ENCODE results near the gene PPP6R2. TPM values are rescaled to one million over a fixed set of nuclear protein-coding genes. Genes with fewer than 3 reads are reported as not detected.

Gene PPP6R2
- total and polyA plus RNA-seq, 2 donors (not counting 3 experiments of a cell fraction or from before 2014, with no cell fraction given) = 38.6 to 54.6 TPM

- Histone ChIP-seq H3K4me1 (ENCODE audit: control insufficient read depth, extremely low read depth, insufficient read depth, low read length) (peaks cover 18% of the 10 kb centered on the region), H3K27me3 (ENCODE audit: control insufficient read depth in 2 of 2, insufficient read depth in 2 of 2, low read length in 2 of 2) (no peaks in the 10 kb centered on the region), H3K79me2 (ENCODE audit: control insufficient read depth, insufficient read depth, low read length) (peaks cover 93% of the 10 kb centered on the region), H3K36me3 (ENCODE audit: control insufficient read depth in 2 of 2, extremely low read depth in 1 of 2, insufficient read depth in 2 of 2, low read length in 2 of 2) (peaks cover 0 to 6% of the 10 kb centered on the region in 2 experiments), H2AFZ (ENCODE audit: low read depth, low read length) (no peak overlapping the region), H3K27ac (ENCODE audit: insufficient read depth, low read depth, low read length) (no peak overlapping the region), H3K9ac (replicated peaks; ENCODE audit: extremely low read depth, insufficient read depth, low read length) (no peak overlapping the region), H3K4me3 (replicated peaks in 1 of 3; ENCODE audit: insufficient read depth in 1 of 3, low read depth in 1 of 3, low read length in 3 of 3) (no peak overlapping the region), H3K4me2 (ENCODE audit: insufficient read depth, low read length) (no peak overlapping the region), H3K9me3 (replicated peaks; ENCODE audit: control insufficient read depth, insufficient read depth, low read length) (no peaks in the 10 kb centered on the region), H4K20me1 (replicated peaks; ENCODE audit: control insufficient read depth, extremely low read depth, insufficient read depth, low read length) (no peaks in the 10 kb centered on the region), H3K9me1 (replicated peaks; ENCODE audit: control insufficient read depth, extremely low read depth, insufficient read depth, low read length) (no peaks in the 10 kb centered on the region)
- DNase-seq (ENCODE audit: low read depth, low spot score) (no peak), FAIRE-seq (no peak)
- intact Hi-C loops (cut with micrococcal nuclease) (no loop called here), dilution Hi-C loops (cut with MboI; ENCODE audit: extremely low pct_ligation_motif_present, low sequenced_read_pairs) (no loop called here)
- BruUV-seq (replicated peaks) = no TSS peak
- TF ChIP-seq MAX (IDR thresholded peaks at IDR 0.05; ENCODE audit: insufficient read depth, insufficient read length) (no peak), POLR2A (IDR thresholded peaks at IDR 0.05; ENCODE audit: low read depth, low read length) (no peak), CTCF (IDR thresholded peaks at IDR 0.05; ENCODE audit: extremely low read depth in 1 of 2, insufficient read depth in 1 of 2, low read depth in 1 of 2, low read length in 2 of 2) (no peak), FOS (IDR thresholded peaks at IDR 0.05; ENCODE audit: borderline replicate concordance, insufficient read depth, low read length) (no peak), POLR2AphosphoS5 (IDR thresholded peaks at IDR 0.05; ENCODE audit: insufficient read depth, low read depth, low read length) (no peak)
- POLR2A ChIA-PET = no interaction called here
- CTCF ChIA-PET = no interaction called here
Observed at GRCh38 chr22:50300620-50301257, 42.4 kb upstream of the PPP6R2 start.

GRCh38 chr22:50301581-50301991 is 41.5 kb upstream of the PPP6R2 start:
- POLR2A ChIA-PET = no interaction called here
- no peak overlapping the region for H3K9ac ChIP-seq (replicated peaks; ENCODE audit: extremely low read depth, insufficient read depth, low read length)
- intact Hi-C loops (cut with micrococcal nuclease) = no loop called here
- peaks cover 95% of the 10 kb centered on the region for H3K79me2 ChIP-seq (ENCODE audit: control insufficient read depth, insufficient read depth, low read length)
- no peaks in the 10 kb centered on the region for H3K9me1 ChIP-seq (replicated peaks; ENCODE audit: control insufficient read depth, extremely low read depth, insufficient read depth, low read length)
- no peak for TF ChIP-seq MAX (IDR thresholded peaks at IDR 0.05; ENCODE audit: insufficient read depth, insufficient read length)
- CTCF ChIA-PET = no interaction called here
- dilution Hi-C loops (cut with MboI; ENCODE audit: extremely low pct_ligation_motif_present, low sequenced_read_pairs) = no loop called here
- no TSS peak for BruUV-seq (replicated peaks)
- no peaks in the 10 kb centered on the region for H4K20me1 ChIP-seq (replicated peaks; ENCODE audit: control insufficient read depth, extremely low read depth, insufficient read depth, low read length)
- H3K4me3 ChIP-seq (replicated peaks in 1 of 3; ENCODE audit: insufficient read depth in 1 of 3, low read depth in 1 of 3, low read length in 3 of 3) = no peak overlapping the region
- no peak overlapping the region for H2AFZ ChIP-seq (ENCODE audit: low read depth, low read length)
- peaks cover 22% of the 10 kb centered on the region for H3K4me1 ChIP-seq (ENCODE audit: control insufficient read depth, extremely low read depth, insufficient read depth, low read length)
- no peaks in the 10 kb centered on the region for H3K27me3 ChIP-seq (ENCODE audit: control insufficient read depth in 2 of 2, insufficient read depth in 2 of 2, low read length in 2 of 2)
- H3K36me3 ChIP-seq (ENCODE audit: control insufficient read depth in 2 of 2, extremely low read depth in 1 of 2, insufficient read depth in 2 of 2, low read length in 2 of 2) = peaks cover 0 to 6% of the 10 kb centered on the region in 2 experiments
- H3K27ac ChIP-seq (ENCODE audit: insufficient read depth, low read depth, low read length) = no peak overlapping the region
- FAIRE-seq (no peak), DNase-seq (ENCODE audit: low read depth, low spot score) (no peak)
- no peak overlapping the region for H3K4me2 ChIP-seq (ENCODE audit: insufficient read depth, low read length)
- no peaks in the 10 kb centered on the region for H3K9me3 ChIP-seq (replicated peaks; ENCODE audit: control insufficient read depth, insufficient read depth, low read length)
